Measurements from ENCODE around the gene CRMP1.

DNA sequence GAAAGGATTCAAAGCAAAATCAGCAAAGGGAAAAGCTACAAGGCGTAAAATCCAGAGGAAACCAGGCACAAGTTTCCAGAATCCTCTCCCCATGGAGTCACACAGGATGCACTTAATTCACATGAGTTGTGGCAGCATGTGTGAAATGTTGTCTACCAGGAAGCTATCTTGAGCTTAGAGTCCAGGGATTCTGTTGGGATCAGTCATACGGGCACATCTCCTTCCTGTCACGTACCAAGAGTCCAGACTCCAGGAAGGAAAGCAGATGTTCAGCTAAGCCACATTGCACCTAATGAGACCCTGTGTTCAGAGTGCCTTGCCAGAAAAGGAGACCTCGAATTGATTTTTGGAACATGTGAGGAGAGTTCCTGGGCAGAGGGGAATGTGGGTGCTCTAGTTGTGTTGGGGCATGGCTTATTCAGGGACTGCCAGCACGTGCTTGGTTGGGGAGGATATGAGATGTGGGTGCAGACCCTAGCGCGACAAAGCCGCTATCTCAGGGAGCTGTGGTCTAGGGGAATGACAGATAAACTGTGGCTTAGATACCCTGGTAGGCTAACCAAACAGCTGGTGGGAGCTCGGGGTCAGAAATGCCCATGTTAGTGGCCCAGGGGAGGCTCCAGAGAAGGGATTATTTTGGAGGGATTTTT, 111.9 kb downstream of the CRMP1 start:
- TF ChIP-seq, protein P1, sequence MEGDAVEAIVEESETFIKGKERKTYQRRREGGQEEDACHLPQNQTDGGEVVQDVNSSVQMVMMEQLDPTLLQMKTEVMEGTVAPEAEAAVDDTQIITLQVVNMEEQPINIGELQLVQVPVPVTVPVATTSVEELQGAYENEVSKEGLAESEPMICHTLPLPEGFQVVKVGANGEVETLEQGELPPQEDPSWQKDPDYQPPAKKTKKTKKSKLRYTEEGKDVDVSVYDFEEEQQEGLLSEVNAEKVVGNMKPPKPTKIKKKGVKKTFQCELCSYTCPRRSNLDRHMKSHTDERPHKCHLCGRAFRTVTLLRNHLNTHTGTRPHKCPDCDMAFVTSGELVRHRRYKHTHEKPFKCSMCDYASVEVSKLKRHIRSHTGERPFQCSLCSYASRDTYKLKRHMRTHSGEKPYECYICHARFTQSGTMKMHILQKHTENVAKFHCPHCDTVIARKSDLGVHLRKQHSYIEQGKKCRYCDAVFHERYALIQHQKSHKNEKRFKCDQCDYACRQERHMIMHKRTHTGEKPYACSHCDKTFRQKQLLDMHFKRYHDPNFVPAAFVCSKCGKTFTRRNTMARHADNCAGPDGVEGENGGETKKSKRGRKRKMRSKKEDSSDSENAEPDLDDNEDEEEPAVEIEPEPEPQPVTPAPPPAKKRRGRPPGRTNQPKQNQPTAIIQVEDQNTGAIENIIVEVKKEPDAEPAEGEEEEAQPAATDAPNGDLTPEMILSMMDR (conservative IDR thresholded peaks at IDR 0.05; ENCODE audit: low read depth, low read length), result no peak
- TF ChIP-seq EZH2 (IDR thresholded peaks at IDR 0.05; ENCODE audit: borderline replicate concordance, low read depth, low read length, poor library complexity, severe bottlenecking), result no peak

All from A673 (cell line).